SH-SY5Y (cell line): ENCODE data around the gene DOCK4.

Experiments
- GATA2 ChIP-seq: IDR thresholded peaks from 2 replicates; pipeline ENCODE4 v1.6.1; 2011; ENCODE audit warnings: mild to moderate bottlenecking, low read depth, low read length
- GATA3 ChIP-seq: IDR thresholded peaks from 2 replicates; pipeline ENCODE4 v1.6.1; 2011; ENCODE audit warnings: low read depth, mild to moderate bottlenecking, low read length, moderate library complexity

The DOCK4 gene

GRCh38 chr7:112192236-112193154, 13.7 kb downstream of the DOCK4 start:
- TF ChIP-seq GATA2 (no peak), GATA3 (no peak)

GRCh38 chr7:112190120-112190519, 16.1 kb downstream of the DOCK4 start:
- TF ChIP-seq GATA2 (no peak), GATA3 (no peak)

- TF ChIP-seq GATA2 (no peak), GATA3 (no peak)
Observed at GRCh38 chr7:112189691-112190090, 16.5 kb downstream of the DOCK4 start.

- TF ChIP-seq GATA2 = no peak
Observed at GRCh38 chr7:112188257-112188656, 17.9 kb downstream of the DOCK4 start.

- TF ChIP-seq GATA3 (no peak), GATA2 (no peak)
Observed at GRCh38 chr7:112186300-112186699, 19.9 kb downstream of the DOCK4 start.

- no peak for TF ChIP-seq GATA3
- no peak for TF ChIP-seq GATA2
Observed at GRCh38 chr7:112185005-112185834, 21.0 kb downstream of the DOCK4 start.

GRCh38 chr7:112184455-112184854, 21.7 kb downstream of the DOCK4 start:
- TF ChIP-seq GATA3 (no peak), GATA2 (no peak)

- TF ChIP-seq GATA3 (no peak), GATA2 (no peak)
Observed at GRCh38 chr7:112183266-112183665, 22.9 kb downstream of the DOCK4 start.

- no peak for TF ChIP-seq GATA3
- no peak for TF ChIP-seq GATA2
Observed at GRCh38 chr7:112182749-112183148, 23.4 kb downstream of the DOCK4 start.

- no peak for TF ChIP-seq GATA3
- no peak for TF ChIP-seq GATA2
Observed at GRCh38 chr7:112180223-112180622, 26.0 kb downstream of the DOCK4 start.

- TF ChIP-seq GATA2 = no peak
- no peak for TF ChIP-seq GATA3
Observed at GRCh38 chr7:112176693-112177415, 29.3 kb downstream of the DOCK4 start.

- no peak for TF ChIP-seq GATA3
- TF ChIP-seq GATA2 = no peak
Observed at GRCh38 chr7:112176241-112176640, 30.0 kb downstream of the DOCK4 start.

- no peak for TF ChIP-seq GATA3
- no peak for TF ChIP-seq GATA2
Observed at GRCh38 chr7:112174192-112174591, 32.0 kb downstream of the DOCK4 start.

GRCh38 chr7:112173568-112173905, 32.7 kb downstream of the DOCK4 start:
- TF ChIP-seq GATA2 (no peak), GATA3 (no peak)
